Hematopoietic multipotent progenitor cell treated with erythropoietin and hydrocortisone succinate and interleukin-3 and kit ligand, for 17 days (in vitro differentiated cells): ENCODE data around the gene TENM4.
A peak's percentile ranks its signal among the peaks of the same experiment; 100 is the strongest.

Experiments
- DNase-seq: peaks from one replicate; pipeline ENCODE4 v3.0.0-alpha.2; 2015; ENCODE audit warnings: low spot score

Gene TENM4

DNA sequence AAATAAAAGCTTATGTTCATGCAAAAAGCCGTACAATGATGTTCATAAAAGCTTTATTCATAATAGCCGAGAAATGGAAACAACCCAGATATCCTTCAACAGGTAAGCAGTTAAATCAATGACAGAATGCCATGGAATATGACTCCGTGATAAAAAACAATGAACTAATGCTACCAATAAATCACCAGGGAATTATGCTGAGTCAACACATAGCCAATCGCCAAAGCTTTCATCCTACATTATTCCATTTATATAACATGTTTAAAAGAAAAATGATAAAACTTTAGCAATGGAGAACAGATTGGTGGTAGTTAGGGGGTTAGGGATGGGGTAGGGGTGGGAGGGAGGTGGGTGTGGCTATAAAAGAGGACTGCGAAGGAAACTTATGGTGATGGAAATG is 356.4 kb downstream of the TENM4 start:
- DNase-seq: no peak

DNA sequence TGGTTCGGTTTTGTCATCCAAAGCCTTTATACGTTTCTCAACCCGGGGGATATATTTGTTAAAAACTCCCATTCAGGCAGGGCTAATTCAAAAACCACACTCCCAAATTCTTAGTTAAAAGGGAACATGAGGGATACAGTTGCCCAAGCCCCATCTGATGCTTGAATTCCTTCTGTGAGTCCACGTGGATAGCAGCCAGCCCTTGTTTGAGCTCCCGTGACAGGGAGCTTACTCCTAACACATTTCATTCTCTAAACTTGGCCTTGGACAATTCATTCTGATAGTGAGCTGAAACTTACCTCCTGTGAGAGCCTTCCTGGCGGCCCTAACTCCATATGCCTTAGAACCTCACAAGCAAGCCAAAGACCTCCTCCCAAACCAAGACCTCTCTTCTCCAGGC is 357.5 kb downstream of the TENM4 start:
- DNase-seq: no peak

DNA sequence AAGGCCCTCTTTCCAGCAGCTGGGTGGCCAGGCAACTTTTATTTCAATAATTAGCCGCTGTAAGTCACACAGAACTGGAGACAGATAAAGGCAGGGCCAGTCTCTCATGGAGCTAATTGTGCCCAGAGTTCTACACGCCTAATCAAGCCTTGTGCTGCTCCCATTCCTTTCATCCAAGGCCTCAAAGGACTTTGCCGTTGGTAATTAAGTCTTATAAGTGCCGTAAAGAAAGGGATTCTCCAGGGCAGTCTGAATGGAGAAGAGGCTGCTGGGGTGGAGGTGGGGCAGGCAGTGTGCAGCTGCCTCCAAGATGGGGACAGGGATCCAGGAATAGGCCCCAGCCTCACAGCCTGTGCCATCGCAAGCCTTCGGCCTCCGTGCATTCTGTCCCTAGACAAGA is 357.9 kb downstream of the TENM4 start:
- no peak for DNase-seq

DNA sequence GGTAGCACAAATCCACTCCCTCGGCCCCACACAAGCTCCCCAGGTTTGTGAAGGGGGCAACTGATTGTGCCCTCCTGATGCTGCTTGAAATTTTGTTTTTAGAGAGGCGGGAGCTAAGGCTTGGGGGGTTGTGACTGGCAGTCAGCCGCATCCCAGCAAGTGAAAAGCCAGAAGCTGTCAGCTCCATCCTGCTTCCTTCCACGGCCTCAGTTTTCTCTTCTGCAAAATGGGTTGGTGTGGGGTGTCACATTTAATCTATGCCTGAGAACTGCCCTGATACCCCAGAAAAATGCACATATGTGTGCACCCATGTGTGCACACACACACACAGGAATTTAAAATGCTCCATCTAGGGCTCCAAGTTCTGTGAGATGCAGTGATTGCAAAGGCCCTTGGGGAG is 358.6 kb downstream of the TENM4 start:
- DNase-seq: no peak

DNA sequence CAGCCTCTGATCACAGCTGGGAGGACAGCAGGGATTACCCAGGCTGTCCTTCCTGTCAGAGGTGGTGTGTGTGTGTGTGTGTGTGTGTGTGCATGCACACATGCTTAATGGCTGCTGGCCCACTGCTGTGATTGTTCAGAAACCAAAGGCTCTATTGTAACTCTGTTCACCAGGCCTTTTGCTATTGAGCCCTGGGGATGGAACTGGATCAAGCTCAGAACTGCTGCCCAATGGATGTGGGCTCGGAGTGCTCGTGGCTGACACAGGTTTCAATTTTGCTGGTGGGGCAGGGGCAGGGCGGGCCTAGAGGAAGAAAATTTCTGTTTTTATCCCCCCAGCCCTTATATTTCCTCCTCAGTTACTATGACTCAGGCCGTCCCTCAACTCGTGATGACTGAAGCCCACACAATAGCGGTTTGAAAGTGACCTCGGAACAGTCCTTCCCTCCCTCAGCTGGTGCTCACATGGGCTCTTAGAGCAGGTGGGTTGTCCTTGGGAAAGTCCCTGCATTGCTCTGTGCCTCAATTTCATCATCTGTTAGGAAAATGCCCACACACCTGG is 359.3 kb downstream of the TENM4 start:
- DNase-seq: no peak

DNA sequence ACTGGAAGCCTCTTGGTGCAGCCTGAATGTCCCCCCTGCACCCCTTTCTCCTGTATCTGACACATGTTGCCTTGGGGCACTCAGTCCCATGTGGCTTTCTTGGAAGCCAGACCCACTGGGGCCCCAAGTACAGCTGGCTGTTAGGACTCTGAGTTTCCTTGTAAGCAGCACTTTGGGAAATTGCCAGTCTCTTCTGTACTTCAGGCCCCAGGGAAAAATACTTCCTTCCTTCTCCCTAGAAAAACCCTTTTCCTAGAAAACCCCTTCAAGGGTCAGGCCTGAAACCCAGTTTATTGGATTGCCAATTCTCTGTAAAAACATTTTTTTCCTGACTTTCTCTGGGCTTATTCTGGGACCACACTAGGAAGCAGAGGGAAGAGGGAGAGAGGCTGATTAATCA is 360.3 kb downstream of the TENM4 start:
- no peak for DNase-seq

DNA sequence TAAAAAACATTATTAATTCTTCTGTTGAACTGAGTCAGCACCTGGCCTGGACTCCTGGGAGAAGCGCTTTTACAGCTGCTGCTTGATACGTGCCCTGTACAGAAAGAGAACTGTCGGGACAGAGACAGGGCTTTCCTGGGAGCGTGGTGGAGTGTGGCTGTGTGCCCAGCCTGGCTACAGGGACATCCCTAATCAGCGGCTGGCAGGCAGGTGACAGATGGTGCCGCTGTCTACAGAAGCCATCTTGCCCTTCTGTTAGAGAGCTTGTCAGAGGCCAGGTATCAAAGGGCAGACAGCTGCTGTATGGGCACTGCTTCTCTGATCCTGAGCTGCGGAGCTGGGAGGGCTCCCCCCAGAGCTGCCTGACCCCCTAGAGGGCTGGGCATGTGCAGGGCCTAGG is 361.8 kb downstream of the TENM4 start:
- no peak for DNase-seq

DNA sequence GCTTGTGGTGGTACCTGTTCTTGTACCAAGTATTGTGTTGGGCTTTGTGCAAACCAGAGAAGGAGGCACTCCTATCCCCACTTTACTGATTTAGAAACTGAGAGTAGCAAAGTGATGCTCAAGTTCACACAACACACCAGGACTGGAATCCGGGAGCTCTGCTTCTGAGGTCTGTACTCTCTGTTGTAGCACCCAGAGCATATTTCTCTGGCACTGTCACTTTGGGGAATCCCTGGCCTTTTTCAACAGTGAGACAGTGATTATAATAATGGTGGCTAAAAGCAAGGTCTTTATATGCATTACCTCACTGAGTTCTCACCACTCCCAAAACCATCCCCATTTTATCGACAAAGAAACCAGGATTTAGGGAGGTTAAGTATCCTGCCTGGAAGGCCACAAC is 362.4 kb downstream of the TENM4 start:
- no peak for DNase-seq

DNA sequence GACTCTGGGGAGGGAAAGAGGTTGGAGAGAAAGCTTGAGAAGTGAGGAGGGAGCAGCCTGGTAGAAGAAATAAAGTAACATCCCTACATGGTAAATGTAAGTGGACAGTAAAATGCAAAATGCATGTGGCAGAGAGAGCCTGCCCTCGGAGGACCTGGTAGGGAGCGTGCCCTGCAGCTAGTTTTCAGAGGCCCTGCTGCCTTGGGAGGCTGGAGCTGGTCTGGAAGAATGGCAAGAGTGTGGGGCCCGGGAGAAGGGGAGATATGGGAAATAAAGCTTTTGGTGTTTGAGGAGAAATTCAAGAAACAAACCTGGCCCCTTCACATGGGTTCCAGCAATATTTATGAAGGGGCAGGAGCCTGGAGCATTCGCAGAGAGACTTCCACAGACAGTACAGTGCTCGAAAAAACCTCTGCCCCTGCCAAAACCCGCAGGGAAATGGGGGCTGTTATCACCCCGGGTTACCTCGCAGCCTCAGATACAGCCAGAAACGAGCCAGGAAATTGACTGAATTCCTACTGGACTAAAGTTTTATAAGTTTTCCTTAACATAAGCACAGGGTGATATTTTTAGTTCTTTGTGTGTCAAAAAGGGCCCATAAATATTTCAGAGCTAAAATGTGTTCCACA is 363.0 kb downstream of the TENM4 start:
- no peak for DNase-seq

DNA sequence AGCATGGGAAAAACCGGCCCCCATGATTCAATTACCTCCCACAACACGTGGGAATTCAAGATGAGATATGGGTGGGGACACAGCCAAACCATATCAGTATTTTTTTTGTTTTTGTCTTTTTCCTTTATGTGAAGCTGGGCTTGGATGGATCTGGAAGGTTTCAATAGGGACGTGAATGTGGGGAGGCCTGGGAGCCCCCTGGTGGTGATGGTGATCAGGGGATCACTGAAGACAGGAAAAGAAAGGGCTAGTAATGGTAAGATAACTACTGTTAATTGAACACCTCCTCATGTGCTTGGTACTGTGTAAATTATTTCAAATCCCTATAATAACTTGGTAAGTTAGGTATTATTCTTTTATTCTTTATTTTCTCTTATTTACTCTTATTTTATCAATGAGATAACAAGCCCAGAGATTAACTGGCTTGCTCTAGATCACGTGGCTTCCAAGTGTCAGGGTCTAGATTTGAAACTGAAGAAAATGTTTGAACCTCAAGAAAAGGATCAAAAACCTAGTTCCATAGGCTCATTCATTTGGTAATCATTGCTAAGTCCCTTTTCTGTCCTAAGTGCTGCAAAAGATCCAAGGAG is 364.2 kb downstream of the TENM4 start:
- peak; percentile 11 for DNase-seq

DNA sequence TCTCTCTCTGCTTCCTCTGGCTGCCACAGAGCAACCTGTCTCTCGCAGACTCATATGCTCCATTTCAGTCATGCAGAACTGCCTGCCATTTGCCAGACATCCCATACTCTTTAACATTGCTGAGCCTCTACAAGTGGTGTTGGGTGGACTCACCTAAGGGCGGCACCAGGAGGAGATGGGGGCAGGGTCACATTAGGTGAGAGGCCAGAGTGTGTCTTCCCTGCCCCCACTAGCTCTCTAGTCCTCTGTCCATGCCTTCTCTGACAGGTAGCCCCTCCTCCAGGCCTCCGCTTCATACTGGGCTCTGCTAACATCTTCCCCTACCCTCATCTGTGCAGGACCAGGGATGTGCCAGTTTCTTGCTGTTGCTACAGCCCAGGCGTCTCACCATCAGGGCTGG is 366.3 kb downstream of the TENM4 start:
- no peak for DNase-seq

DNA sequence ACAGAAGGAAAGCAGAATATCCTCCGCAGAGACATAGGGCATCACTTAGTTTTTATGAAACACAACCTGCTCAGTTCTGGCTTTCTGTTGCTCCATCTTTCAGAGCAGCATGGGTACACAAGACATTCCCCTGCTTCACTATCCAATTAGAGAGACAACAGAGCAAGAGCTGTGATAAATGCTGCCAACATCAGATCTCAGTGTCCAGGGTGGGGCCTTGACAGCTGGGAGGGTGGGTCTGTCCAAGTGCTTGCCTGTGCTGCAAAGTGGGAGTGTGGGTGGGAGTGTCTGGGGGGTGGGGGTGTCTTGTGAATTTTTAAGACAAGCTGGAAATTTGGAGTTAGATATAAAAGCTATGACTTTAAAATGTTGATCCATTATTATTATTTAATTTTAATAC is 369.6 kb downstream of the TENM4 start:
- DNase-seq: no peak

DNA sequence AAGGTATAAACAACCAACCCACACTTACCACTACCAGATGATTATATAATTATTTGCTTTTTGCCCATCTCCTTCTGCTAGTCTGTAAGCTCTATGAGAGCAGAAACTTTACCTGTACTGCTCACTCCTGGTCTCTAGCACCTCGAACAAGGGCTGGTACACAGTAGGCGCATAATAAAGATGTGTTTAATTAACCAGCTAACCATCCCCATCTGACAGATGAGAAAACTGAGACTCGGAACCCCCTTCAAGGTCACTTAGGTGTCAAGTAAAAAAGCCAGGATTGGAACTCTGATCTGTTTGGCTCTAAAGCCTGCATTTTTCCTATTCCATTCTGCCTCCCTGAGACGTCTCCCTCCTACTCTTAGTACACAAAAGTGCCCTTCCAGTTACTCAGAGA is 370.3 kb downstream of the TENM4 start:
- no peak for DNase-seq

DNA sequence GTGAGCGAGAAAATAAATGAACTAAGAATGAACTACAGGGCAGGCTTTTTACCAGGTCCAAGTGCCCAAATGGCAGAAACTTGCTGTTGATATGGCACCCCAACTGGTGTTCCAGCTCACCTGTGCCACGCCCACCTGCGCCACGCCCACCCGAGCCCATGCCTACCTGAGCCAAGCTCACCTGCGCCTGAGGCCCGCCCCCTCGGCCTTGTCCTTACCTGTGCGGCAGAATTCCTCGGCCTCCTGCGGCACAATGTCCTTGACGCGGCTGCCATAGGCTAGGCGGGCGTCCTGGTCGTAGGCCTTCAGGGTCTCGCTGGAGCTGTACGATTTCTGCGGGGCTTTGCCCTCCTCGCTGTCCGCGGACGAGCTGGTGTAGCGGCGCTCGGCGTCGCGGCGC is 371.3 kb downstream of the TENM4 start:
- DNase-seq: no peak

DNA sequence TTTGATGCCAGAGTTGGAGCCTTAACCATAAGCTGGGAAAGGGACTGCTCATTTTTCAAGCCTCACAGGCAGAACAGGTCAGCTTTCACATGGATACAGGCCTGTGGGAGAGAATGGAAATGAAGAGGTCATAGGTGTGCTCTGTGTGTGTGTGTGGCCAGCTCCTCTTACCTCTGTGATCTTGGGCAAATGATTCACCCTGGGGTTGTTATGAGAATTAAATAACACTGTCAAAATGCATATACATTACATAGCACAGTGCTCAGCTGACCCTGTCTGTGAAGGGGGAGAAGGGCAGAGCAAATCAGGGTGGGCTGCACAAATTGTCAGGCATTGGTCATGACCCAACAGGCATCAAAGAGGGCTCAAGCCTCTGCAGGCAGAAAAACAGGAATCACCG is 372.5 kb downstream of the TENM4 start:
- no peak for DNase-seq

DNA sequence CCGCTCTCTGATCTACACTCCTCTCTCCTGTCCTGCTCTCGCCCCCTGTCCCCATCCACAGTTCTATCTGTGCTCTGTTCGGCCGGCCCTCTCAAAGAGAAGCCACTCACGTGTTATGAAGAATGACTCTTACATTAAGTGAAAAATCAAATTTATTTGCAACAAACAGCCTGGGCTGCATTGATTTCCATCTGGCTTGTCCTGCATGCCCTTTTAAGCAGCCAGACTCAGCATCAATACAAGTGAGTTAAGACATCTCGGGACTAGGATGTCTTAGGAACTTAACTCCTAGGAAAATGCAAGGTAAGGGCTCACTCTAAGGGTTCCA is 373.5 kb downstream of the TENM4 start:
- DNase-seq: no peak

DNA sequence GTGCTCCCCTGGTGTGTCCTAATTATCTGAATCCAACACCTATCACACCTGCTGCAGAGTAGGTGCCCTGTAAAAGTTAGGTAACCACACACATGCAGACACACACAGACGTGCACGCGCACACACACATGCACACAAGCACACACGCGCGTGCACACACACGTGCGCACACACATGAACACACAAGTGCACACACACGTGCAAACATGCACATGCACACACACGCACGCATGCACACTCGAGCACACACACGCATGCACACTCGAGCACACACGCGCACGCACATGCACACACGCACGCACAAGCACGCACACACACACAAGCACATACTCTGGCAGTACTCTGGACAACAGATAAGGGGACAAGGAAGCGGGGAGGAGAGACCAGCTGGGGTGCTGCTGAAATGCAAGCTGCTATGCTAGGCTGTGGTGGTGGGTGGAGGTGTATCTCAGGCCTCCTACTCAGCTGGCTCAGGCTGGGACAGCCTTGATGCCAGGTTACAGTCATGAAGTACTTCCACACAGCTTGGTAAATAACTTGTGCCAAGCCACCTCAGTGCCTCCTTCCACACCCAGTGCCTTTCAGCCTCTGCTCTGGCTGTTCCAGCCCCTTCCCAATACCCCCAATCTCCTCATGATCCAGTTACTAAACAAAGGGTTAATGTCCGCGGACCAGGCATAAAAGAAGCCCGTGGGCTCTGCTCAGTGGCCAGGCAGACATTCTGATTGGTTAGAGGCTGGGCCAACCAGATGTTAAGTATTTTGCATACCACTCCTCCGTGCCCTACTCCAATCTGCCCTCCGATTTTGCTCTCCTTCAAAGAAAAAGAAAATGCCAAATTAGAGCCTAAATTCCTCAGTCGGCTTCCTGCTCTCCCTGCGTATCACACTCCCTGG is 374.1 kb downstream of the TENM4 start:
- no peak for DNase-seq

DNA sequence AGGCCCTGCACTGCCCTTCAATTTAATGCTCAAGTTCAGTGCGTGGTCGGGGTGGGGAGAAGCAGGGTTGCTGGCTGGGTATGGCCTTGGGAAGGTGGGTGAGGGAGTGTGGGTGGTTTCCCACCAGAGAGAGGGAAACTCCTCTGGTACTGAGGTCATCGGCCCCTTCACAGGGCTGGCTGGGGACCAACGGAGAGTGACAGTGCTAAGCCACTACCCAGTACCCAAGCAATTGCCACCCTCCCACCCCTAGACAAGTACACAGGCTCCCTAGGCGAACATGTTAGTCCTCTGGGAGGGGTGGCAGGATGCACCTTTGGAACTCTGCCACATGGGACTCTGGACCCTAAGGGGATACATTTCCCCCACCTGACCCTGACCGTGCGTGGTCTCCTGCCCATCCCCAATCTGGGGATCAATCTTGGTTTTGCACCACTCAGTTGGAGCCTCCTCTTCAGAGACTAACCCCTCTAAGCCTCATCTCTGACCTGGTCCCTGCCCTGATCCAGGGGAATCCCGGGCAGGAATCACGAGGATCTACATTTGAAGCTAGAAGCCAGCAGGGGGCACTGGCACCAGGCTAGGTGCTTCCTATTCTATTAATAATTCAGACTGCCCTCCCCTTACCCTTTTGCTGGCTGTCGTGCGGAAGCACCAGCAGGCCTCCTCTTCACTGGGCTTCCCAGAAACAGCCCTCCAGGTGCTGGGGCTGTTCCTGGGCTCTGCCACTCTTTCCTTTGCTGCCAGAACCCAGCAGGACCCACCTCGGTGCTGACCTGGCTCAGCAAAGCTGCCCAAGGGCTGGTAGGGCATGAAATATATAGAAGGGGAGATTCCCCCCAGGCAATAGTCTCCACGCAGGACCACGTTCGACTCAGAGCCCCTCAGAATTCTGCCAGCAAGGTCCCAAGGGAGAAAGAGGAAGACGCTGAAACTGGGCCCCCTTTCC is 377.7 kb downstream of the TENM4 start:
- DNase-seq: no peak

DNA sequence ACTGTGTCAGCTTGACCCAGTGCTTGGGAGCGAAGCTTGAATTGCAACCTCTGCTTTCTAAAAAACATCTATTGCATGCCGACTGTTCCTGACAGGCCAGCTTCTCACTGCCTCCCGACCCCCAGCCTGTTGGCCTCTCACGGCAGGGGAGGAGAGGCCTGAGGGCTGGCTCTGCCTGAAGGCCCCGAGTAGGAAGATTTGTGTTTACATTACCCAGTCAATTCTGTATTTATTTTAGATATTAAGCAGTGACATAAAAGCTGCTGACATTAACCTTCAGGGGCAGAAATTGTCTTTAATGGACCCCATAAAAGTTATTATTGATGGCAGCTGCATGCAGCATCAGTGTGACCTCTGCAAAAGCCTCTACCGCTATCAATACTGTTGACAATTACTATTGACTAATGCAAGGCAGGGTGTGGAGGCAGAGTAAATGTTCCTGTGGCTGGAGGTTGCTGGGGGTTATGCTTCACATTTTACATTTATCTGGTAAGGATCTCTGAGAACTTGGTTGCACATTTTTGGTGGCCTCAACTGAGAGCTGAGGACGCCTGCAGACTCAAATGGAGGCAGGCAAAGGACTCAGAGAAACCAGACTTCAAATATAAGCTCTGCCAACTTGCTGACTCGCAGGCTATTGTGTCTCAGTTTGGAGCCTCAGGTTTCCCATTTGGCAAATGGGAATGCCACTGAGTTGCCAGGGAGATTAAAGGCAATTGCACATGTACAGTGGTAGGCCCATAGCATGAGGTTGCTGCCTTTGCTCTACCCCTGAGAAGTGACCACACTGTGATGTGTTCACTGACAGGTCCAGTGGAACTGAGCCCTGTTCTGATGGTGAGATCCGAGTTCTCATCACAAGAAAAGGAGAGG is 380.5 kb downstream of the TENM4 start:
- DNase-seq: no peak

DNA sequence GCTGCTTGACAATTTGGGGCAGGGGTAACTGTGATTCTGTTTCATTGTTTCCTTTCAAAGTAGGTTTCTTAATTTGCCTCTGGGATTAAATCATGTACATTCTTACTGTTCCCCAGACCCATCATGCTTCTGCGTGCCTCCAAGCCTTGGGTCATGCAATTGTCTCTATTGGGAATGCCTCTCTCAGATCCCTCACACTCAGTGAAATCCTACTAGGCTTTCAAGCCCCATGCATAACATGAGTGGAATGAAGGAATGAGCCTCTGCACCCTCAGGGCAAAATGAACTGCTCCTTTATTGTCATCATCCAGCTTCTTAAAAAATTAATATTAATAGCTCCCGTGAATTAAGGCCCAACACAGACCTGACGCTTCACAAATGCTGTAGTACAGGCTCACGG is 381.7 kb downstream of the TENM4 start:
- no peak for DNase-seq
